ENCODE data around the gene RAPGEF1. TPM values are rescaled to one million over a fixed set of nuclear protein-coding genes. Genes with fewer than 3 reads are reported as not detected.

RAPGEF1 gene
- total and polyA plus RNA-seq, 2 of the 13 experiments (the other 11 are each of a cell fraction or from before 2014, with no cell fraction given) = 21.2 to 38.9 TPM

DNA sequence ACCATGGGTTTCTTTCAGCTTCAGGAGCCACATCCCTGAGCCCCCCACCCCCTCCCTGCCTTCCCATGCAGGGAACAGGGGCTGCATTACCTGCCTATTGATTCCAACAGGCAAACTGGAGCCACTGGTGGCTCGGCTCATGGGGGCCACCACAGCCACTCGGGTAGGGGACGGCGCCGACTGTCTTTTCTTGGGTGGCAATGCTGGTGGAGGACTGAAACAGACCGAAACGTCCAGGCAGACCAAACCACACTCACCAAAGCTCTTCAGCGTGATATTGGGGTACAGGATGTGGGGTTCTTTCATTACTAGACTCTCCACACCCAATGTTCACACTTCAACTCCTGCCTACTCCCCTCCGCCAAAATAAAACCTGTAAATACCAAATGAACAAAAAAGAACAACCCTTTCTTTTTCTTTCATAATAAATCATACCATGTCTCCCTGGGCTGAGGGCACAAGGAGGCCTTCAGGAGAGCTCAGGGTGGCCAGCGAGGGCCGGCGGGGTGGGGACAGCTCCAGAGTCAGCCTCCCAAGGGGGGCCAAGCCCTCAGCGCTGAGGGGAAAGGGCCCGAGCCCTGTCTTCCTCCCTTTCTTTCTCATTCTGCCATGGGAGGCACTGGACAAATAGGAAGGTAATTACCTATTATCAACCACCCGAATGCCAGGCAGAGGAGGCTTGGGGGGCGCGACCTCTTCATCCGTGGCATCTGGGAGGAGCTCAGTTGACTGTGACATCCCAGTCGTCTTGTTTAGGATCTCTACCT is 111.2 kb downstream of the RAPGEF1 start:
- no peak overlapping the region for H3K4me3 ChIP-seq (replicated peaks in 1 of 3; ENCODE audit: insufficient read depth in 1 of 3, low read depth in 2 of 3, low read length in 3 of 3)
- no peak overlapping the region for H3K27ac ChIP-seq (ENCODE audit: extremely low read length, insufficient read depth, low read length)
- H3K9ac ChIP-seq (ENCODE audit: insufficient read depth, low read depth, low read length) = no peak overlapping the region
- in situ Hi-C loops (cut with HindIII; ENCODE audit: extremely low pct_ligation_motif_present, low pct_unique_long_range_greater_than_20kb) = no loop called here
- no peak overlapping the region for H2AFZ ChIP-seq (ENCODE audit: low read length)
- H3K79me2 ChIP-seq (ENCODE audit: insufficient read depth, low read length) = no peaks in the 10 kb centered on the region
- no peaks in the 10 kb centered on the region for H3K9me3 ChIP-seq (ENCODE audit: low read length)
- 94% methylated on average over 13 of the region's 19 CpGs for WGBS (ENCODE audit: low lambda C conversion rate)
- no peaks in the 10 kb centered on the region for H3K4me1 ChIP-seq (ENCODE audit: insufficient read depth, low read length)
- H3K27me3 ChIP-seq (ENCODE audit: control insufficient read depth in 1 of 2, insufficient read depth in 2 of 2, low read length in 2 of 2) = no peaks in the 10 kb centered on the region
- intact Hi-C loops (cut with micrococcal nuclease; ENCODE audit: unreplicated experiment) = no loop called here
- DNase-seq (ENCODE audit: low spot score) = no peak
- H4K20me1 ChIP-seq (ENCODE audit: insufficient read depth, low read length) = no peaks in the 10 kb centered on the region
- H3K4me2 ChIP-seq (ENCODE audit: low read depth, low read length) = no peak overlapping the region
- no peak for FAIRE-seq
- CTCF ChIA-PET (ENCODE audit: low intra/inter-chr PET ratio, low total read pairs) = no interaction called here
- POLR2A ChIA-PET = interaction anchor here (1.1 kb wide), 1 partner anchor 87 kb away, joined by 4 read pairs; no protein-coding TSS in a partner anchor
- H3K36me3 ChIP-seq (replicated peaks in 1 of 2; ENCODE audit: control insufficient read depth in 1 of 2, insufficient read depth in 2 of 2, low read length in 2 of 2) = peaks cover 10 to 40% of the 10 kb centered on the region in 2 experiments; a peak in 4 of 5 replicates
- no peak for ATAC-seq
- TF ChIP-seq, protein P1, sequence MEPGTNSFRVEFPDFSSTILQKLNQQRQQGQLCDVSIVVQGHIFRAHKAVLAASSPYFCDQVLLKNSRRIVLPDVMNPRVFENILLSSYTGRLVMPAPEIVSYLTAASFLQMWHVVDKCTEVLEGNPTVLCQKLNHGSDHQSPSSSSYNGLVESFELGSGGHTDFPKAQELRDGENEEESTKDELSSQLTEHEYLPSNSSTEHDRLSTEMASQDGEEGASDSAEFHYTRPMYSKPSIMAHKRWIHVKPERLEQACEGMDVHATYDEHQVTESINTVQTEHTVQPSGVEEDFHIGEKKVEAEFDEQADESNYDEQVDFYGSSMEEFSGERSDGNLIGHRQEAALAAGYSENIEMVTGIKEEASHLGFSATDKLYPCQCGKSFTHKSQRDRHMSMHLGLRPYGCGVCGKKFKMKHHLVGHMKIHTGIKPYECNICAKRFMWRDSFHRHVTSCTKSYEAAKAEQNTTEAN (CRISPR knock-in tag; conservative IDR thresholded peaks at IDR 0.05) = no peak
- TF ChIP-seq KDM2A (CRISPR knock-in tag; IDR thresholded peaks at IDR 0.05; ENCODE audit: borderline replicate concordance, low read depth) = no peak
- TF ChIP-seq DNMT1 (CRISPR knock-in tag; IDR thresholded peaks at IDR 0.05) = no peak
- no peak for TF ChIP-seq PITX1 (CRISPR knock-in tag; IDR thresholded peaks at IDR 0.05)
- no peak for TF ChIP-seq PAWR (CRISPR knock-in tag; IDR thresholded peaks at IDR 0.05; ENCODE audit: borderline replicate concordance)
- no peak for TF ChIP-seq NFIC (IDR thresholded peaks at IDR 0.05; ENCODE audit: low read length)
- TF ChIP-seq ATF7 (IDR thresholded peaks at IDR 0.05) = no peak
- no peak for TF ChIP-seq ATF7 (CRISPR knock-in tag; IDR thresholded peaks at IDR 0.05)
- TF ChIP-seq, protein P2, sequence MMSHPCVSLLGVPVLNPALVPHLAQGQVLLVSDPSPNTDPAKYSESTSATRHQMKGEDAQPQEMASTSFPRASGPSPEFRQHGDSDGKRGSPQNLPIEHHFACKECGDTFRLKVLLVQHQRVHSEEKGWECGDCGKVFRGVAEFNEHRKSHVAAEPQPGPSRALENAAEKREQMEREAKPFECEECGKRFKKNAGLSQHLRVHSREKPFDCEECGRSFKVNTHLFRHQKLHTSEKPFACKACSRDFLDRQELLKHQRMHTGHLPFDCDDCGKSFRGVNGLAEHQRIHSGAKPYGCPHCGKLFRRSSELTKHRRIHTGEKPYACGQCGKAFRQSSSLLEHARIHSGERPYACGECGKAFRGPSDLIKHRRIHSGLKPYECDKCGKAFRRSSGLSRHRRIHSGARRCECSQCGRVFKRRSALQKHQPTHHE (CRISPR knock-in tag; IDR thresholded peaks at IDR 0.05; ENCODE audit: borderline replicate concordance) = no peak
- no TSS peak for BruUV-seq (replicated peaks)
